ENCODE results near the gene STAMBPL1. TPM values are rescaled to one million over a fixed set of nuclear protein-coding genes. Genes with fewer than 3 reads are reported as not detected.

STAMBPL1 gene
- total RNA-seq, 4 donors from 2014 or later: 14.4 to 26.3 (median 22.3) TPM

GRCh38 chr10:88958721-88959120, 78.7 kb downstream of the STAMBPL1 start:
- Histone ChIP-seq H3K9me3 (no peaks in the 10 kb centered on the region), H3K4me3 (no peak overlapping the region), H3K27me3 (no peaks in the 10 kb centered on the region), H3K27ac (no peak overlapping the region), H3K4me1 (peaks cover 0 to 16% (median 1%) of the 10 kb centered on the region in 3 donors), H3K36me3 (no peaks in the 10 kb centered on the region)
- no peak for ATAC-seq
- 95 to 100% methylated on average over 1 to 5 of the region's 6 CpGs for WGBS, 2 donors (ENCODE audit: low coverage in 1 of 2)
- TF ChIP-seq EP300 (IDR thresholded peaks at IDR 0.05): no peak
- no peak for TF ChIP-seq POLR2A (IDR thresholded peaks at IDR 0.05)
- no peak for TF ChIP-seq POLR2AphosphoS5 (IDR thresholded peaks at IDR 0.05)
- TF ChIP-seq, protein P1, sequence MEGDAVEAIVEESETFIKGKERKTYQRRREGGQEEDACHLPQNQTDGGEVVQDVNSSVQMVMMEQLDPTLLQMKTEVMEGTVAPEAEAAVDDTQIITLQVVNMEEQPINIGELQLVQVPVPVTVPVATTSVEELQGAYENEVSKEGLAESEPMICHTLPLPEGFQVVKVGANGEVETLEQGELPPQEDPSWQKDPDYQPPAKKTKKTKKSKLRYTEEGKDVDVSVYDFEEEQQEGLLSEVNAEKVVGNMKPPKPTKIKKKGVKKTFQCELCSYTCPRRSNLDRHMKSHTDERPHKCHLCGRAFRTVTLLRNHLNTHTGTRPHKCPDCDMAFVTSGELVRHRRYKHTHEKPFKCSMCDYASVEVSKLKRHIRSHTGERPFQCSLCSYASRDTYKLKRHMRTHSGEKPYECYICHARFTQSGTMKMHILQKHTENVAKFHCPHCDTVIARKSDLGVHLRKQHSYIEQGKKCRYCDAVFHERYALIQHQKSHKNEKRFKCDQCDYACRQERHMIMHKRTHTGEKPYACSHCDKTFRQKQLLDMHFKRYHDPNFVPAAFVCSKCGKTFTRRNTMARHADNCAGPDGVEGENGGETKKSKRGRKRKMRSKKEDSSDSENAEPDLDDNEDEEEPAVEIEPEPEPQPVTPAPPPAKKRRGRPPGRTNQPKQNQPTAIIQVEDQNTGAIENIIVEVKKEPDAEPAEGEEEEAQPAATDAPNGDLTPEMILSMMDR (IDR thresholded peaks at IDR 0.05): no peak

GRCh38 chr10:88960802-88961201, 80.8 kb downstream of the STAMBPL1 start:
- no peaks in the 10 kb centered on the region for H3K9me3 ChIP-seq
- H3K4me1 ChIP-seq: peaks cover 0 to 18% (median 0%) of the 10 kb centered on the region in 3 donors
- TF ChIP-seq, protein P1 (IDR thresholded peaks at IDR 0.05): no peak
- TF ChIP-seq POLR2A (IDR thresholded peaks at IDR 0.05) (no peak), EP300 (IDR thresholded peaks at IDR 0.05) (no peak), POLR2AphosphoS5 (IDR thresholded peaks at IDR 0.05) (no peak)
- H3K4me3 ChIP-seq: no peak overlapping the region
- no peak for ATAC-seq
- 92 to 100% methylated on average over 1 of the region's 1 CpG for WGBS, 2 donors (ENCODE audit: low coverage in 1 of 2)
- H3K36me3 ChIP-seq: no peaks in the 10 kb centered on the region
- no peaks in the 10 kb centered on the region for H3K27me3 ChIP-seq
- H3K27ac ChIP-seq: no peak overlapping the region

DNA sequence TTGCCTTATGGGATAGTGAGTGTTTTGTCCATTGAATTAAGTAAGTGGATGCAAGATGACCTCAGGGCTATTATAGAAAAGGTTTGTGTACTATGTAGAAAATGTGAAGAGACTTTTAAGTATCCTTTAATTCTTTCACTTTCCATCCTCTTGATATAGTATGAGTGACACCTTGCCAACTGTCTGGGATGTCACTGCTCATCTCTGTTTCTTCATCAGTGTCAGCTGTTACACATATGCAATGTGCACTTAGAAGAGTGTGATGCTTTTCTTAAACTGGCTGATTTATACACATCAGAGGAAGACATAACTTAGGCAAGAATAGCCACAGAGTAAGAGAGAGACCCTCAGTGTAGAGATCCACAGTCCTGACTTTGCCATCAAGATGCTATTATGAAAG, 81.2 kb downstream of the STAMBPL1 start:
- TF ChIP-seq POLR2A (IDR thresholded peaks at IDR 0.05) (no peak), EP300 (IDR thresholded peaks at IDR 0.05) (no peak), POLR2AphosphoS5 (IDR thresholded peaks at IDR 0.05) (no peak)
- TF ChIP-seq, protein P1 (IDR thresholded peaks at IDR 0.05): no peak
- H3K36me3 ChIP-seq: no peaks in the 10 kb centered on the region

GRCh38 chr10:88962336-88962735, 82.3 kb downstream of the STAMBPL1 start:
- no peak for ATAC-seq
- WGBS, 2 donors (ENCODE audit: low coverage in 1 of 2): 40 to 60% methylated on average over 2 of the region's 2 CpGs
- no peak overlapping the region for H3K4me3 ChIP-seq

More for the DNA sequence above, 81.2 kb downstream of the STAMBPL1 start:
- no peak overlapping the region for H3K27ac ChIP-seq
- H3K27me3 ChIP-seq: no peaks in the 10 kb centered on the region
- H3K4me1 ChIP-seq: peaks cover 0 to 19% (median 1%) of the 10 kb centered on the region in 3 donors
- ATAC-seq: no peak
- no peaks in the 10 kb centered on the region for H3K9me3 ChIP-seq
- H3K4me3 ChIP-seq: no peak overlapping the region

GRCh38 chr10:88963318-88963717, 83.3 kb downstream of the STAMBPL1 start:
- H3K9me3 ChIP-seq: no peaks in the 10 kb centered on the region
- TF ChIP-seq, protein P1 (IDR thresholded peaks at IDR 0.05): no peak
- H3K36me3 ChIP-seq: no peaks in the 10 kb centered on the region
- H3K27me3 ChIP-seq: no peaks in the 10 kb centered on the region
- peaks cover 0 to 39% (median 5%) of the 10 kb centered on the region in 3 donors for H3K4me1 ChIP-seq
- ATAC-seq: no peak
- no peak overlapping the region for H3K4me3 ChIP-seq
- no peak overlapping the region for H3K27ac ChIP-seq
- 88 to 92% methylated on average over 1 to 2 of the region's 2 CpGs for WGBS, 2 donors (ENCODE audit: low coverage in 1 of 2)

More at GRCh38 chr10:88962336-88962735, 82.3 kb downstream of the STAMBPL1 start:
- TF ChIP-seq POLR2AphosphoS5 (IDR thresholded peaks at IDR 0.05): no peak
- TF ChIP-seq EP300 (IDR thresholded peaks at IDR 0.05): no peak
- TF ChIP-seq POLR2A (IDR thresholded peaks at IDR 0.05): no peak
- TF ChIP-seq, protein P1 (IDR thresholded peaks at IDR 0.05): no peak
- H3K36me3 ChIP-seq: no peaks in the 10 kb centered on the region
- no peaks in the 10 kb centered on the region for H3K9me3 ChIP-seq
- no peaks in the 10 kb centered on the region for H3K27me3 ChIP-seq
- peaks cover 0 to 29% (median 5%) of the 10 kb centered on the region in 3 donors for H3K4me1 ChIP-seq
- H3K27ac ChIP-seq: no peak overlapping the region
